Neural cell (in vitro differentiated cells): ENCODE results near the gene ADGRG6. TPM values are rescaled to one million over a fixed set of nuclear protein-coding genes. Genes with fewer than 3 reads are reported as not detected.
"Not testable (repeated sequence)": the region's sequence is repeated elsewhere in the genome, so short reads cannot be mapped to it uniquely, and the experiment has no call there.

Experiments used
- H2AFZ ChIP-seq: fragments of 200-600, 300-800 bp; sonication (generic), shearing (Covaris generic); 2 replicates; pipeline ENCODE4 v1.6.0; 2014; ENCODE audit warnings: low read depth, mild to moderate bottlenecking, antibody characterized with exemption, low read length, moderate library complexity
- H3F3A ChIP-seq: fragments of 200-600 bp; shearing (Covaris generic); 2 replicates; pipeline ENCODE4 v1.6.1; 2016; ENCODE audit warnings: mild to moderate bottlenecking, moderate library complexity, mixed read lengths, antibody characterized with exemption, low read length; ENCODE audit not compliant: insufficient read depth, poor library complexity, severe bottlenecking
- H3K27ac ChIP-seq: fragments of 200-600, 300-800 bp; sonication (generic), shearing (Covaris generic); 2 replicates; pipeline ENCODE4 v1.5.1; 2014; ENCODE audit warnings: mild to moderate bottlenecking, low read length, moderate library complexity
- H3K27me3 ChIP-seq: fragments of 300-800, 200-600 bp; sonication (generic), shearing (Covaris generic); 2 replicates; pipeline ENCODE4 v1.6.0; 2014; ENCODE audit warnings: mild to moderate bottlenecking, low read depth, low read length, moderate library complexity; ENCODE audit not compliant: insufficient read depth
- H3K36me3 ChIP-seq: fragments of 300-800, 200-600 bp; sonication (generic), shearing (Covaris generic); 2 replicates; pipeline ENCODE4 v1.5.1; 2014; ENCODE audit warnings: mild to moderate bottlenecking, antibody characterized with exemption, low read length, moderate library complexity; ENCODE audit not compliant: insufficient read depth
- H3K4me2 ChIP-seq: fragments of 300-800, 200-600 bp; sonication (generic), shearing (Covaris generic); 2 replicates; pipeline ENCODE4 v1.6.0; 2014; ENCODE audit warnings: mild to moderate bottlenecking, low read length
- H3K4me3 ChIP-seq: fragments of 300-800, 200-600 bp; sonication (generic), shearing (Covaris generic); 2 replicates; pipeline ENCODE4 v1.5.1; 2014; ENCODE audit warnings: mild to moderate bottlenecking, low read length, moderate library complexity
- H3K79me2 ChIP-seq: fragments of 200-600 bp; shearing (Covaris generic); replicated peaks from 2 replicates; pipeline ENCODE4 v1.6.0; 2014; ENCODE audit warnings: mild to moderate bottlenecking, low read length, moderate library complexity; ENCODE audit not compliant: insufficient read depth
- H3K9ac ChIP-seq: fragments of 300-800, 200-600 bp; sonication (generic), shearing (Covaris generic); 2 replicates; pipeline ENCODE4 v1.6.1; 2016; ENCODE audit warnings: mild to moderate bottlenecking, low read length, mixed read lengths
- H3K9me2 ChIP-seq: fragments of 200-600 bp; shearing (Covaris generic); 2 replicates; pipeline ENCODE4 v1.6.1; 2016; ENCODE audit warnings: mild to moderate bottlenecking, low read length, mixed read lengths; ENCODE audit not compliant: insufficient read depth
- H3K9me3 ChIP-seq: fragments of 200-600, 300-800 bp; sonication (generic), shearing (Covaris generic); 2 replicates; pipeline ENCODE4 v1.6.1; 2016; ENCODE audit warnings: mild to moderate bottlenecking, mixed run types, low read length, moderate library complexity, mixed read lengths
- H4K20me1 ChIP-seq: fragments of 200-600 bp; shearing (Covaris generic); 2 replicates; pipeline ENCODE4 v1.6.1; 2016; ENCODE audit warnings: mild to moderate bottlenecking, mixed run types; ENCODE audit not compliant: insufficient read depth
- EP300 ChIP-seq: fragments of 450-650 bp; conservative IDR thresholded peaks from 2 replicates; pipeline ENCODE4 v1.6.1; 2014; ENCODE audit warnings: antibody characterized with exemption, mild to moderate bottlenecking, moderate library complexity; ENCODE audit not compliant: poor library complexity, severe bottlenecking
- EZH2 ChIP-seq: fragments of 200-600, 300-800 bp; shearing (Covaris generic), sonication (generic); IDR thresholded peaks from 2 replicates; pipeline ENCODE4 v1.6.1; 2014; ENCODE audit warnings: antibody characterized with exemption, low read length, borderline replicate concordance, mild to moderate bottlenecking; ENCODE audit not compliant: insufficient read depth, poor library complexity, severe bottlenecking
- MXI1 ChIP-seq: fragments of 450-650 bp; conservative IDR thresholded peaks from 2 replicates; pipeline ENCODE4 v1.6.1; 2014; ENCODE audit warnings: antibody characterized with exemption, mild to moderate bottlenecking; ENCODE audit not compliant: poor library complexity, severe bottlenecking
- POLR2AphosphoS5 ChIP-seq: IDR thresholded peaks from 2 replicates; pipeline ENCODE4 v1.6.1; 2012
- RAD21 ChIP-seq: fragments of 450-650 bp; conservative IDR thresholded peaks from 2 replicates; pipeline ENCODE4 v1.6.1; 2014; ENCODE audit warnings: antibody characterized with exemption, mild to moderate bottlenecking, moderate library complexity
- SMC3 ChIP-seq: fragments of 450-650 bp; conservative IDR thresholded peaks from 2 replicates; pipeline ENCODE4 v1.6.1; 2014; ENCODE audit warnings: antibody characterized with exemption, mild to moderate bottlenecking, moderate library complexity; ENCODE audit not compliant: poor library complexity
- TAF1 ChIP-seq: IDR thresholded peaks from 2 replicates; pipeline ENCODE4 v1.6.1; 2012; ENCODE audit warnings: low read depth
- polyA plus RNA-seq: library from polyadenylated mRNA; depleted of rRNA; stranded (reverse); fragments of >200 nt; gene quantifications from 2 replicates; pipeline ENCODE4 v1.2.3, GENCODE V29; 2014
- TF ChIP-seq, protein P1 (sequence below): IDR thresholded peaks from 2 replicates; pipeline ENCODE4 v1.6.1; 2012; ENCODE audit warnings: borderline replicate concordance
- TF ChIP-seq, protein P2 (sequence below): fragments of 450-650 bp; IDR thresholded peaks from 2 replicates; pipeline ENCODE4 v1.5.1; 2014; ENCODE audit warnings: antibody characterized with exemption, mild to moderate bottlenecking, moderate library complexity; ENCODE audit not compliant: poor library complexity, severe bottlenecking

Gene ADGRG6
- polyA plus RNA-seq, 1 donor from 2014 or later, result 0.37 TPM

- no peaks in the 10 kb centered on the region for H3K9me3 ChIP-seq
- H3K9ac ChIP-seq, result no peak overlapping the region
- no peak for TF ChIP-seq EP300
- no peak overlapping the region for H2AFZ ChIP-seq
- no peak overlapping the region for H3K27ac ChIP-seq
- H3K79me2 ChIP-seq, result no peaks in the 10 kb centered on the region
- no peak overlapping the region for H3K4me2 ChIP-seq
- H3F3A ChIP-seq, result no peaks in the 10 kb centered on the region
- H4K20me1 ChIP-seq, result no peaks in the 10 kb centered on the region
- H3K36me3 ChIP-seq, result no peaks in the 10 kb centered on the region
- no peaks in the 10 kb centered on the region for H3K27me3 ChIP-seq
- no peaks in the 10 kb centered on the region for H3K9me2 ChIP-seq
- H3K4me3 ChIP-seq, result no peak overlapping the region
Measured at GRCh38 chr6:142279350-142280180, 22.2 kb upstream of the ADGRG6 start.

DNA sequence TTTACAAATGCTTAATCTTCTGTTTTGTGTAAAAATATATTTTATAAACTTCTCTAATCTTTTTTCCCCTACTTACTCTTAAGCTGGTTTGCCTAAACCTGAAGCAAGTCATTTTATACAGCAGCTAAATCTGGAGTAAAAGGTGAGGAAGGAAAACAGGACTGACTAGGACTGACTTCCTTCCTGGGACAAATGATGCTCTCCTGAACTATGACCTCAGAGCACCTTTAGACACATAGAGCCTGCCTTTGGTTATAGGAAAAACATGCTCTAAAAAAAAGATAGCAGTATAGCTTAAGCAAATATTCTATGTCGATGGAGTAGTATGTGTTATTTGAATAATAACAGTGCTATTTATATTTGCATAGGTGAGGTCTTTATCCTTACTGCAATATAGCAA, 21.5 kb upstream of the ADGRG6 start:
- no peaks in the 10 kb centered on the region for H4K20me1 ChIP-seq
- H3K27ac ChIP-seq, result no peak overlapping the region
- H3K27me3 ChIP-seq, result no peaks in the 10 kb centered on the region
- TF ChIP-seq EZH2 (no peak), MXI1 (no peak), RAD21 (no peak)
- no peaks in the 10 kb centered on the region for H3K36me3 ChIP-seq
- H3K9me3 ChIP-seq, result no peaks in the 10 kb centered on the region
- no peaks in the 10 kb centered on the region for H3K9me2 ChIP-seq
- H2AFZ ChIP-seq, result no peak overlapping the region
- H3K4me2 ChIP-seq, result no peak overlapping the region
- H3K79me2 ChIP-seq, result no peaks in the 10 kb centered on the region
- H3F3A ChIP-seq, result no peaks in the 10 kb centered on the region
- no peak overlapping the region for H3K9ac ChIP-seq
- no peak overlapping the region for H3K4me3 ChIP-seq

DNA sequence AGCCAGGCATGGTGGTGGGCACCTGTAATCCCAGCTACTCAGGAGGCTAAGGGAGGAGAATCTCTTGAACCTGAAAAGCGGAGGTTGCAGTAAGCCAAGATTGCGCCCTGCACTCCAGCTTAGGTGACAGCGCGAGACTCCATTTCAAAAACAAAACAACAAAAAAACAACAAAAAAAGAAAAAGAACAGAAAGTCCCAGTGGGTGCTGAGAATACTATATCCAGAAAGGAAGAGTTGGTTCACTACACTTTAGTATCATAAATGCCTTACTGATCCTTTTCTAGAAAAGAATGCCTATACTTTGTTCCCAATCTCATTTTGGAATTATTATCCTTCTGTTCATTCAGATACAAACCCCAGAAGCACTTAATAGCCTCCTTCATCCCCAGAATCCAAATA, 20.9 kb upstream of the ADGRG6 start:
- no peak overlapping the region for H3K9ac ChIP-seq
- H3K27me3 ChIP-seq, result no peaks in the 10 kb centered on the region
- H3K27ac ChIP-seq, result no peak overlapping the region
- H3K9me3 ChIP-seq, result no peaks in the 10 kb centered on the region
- no peaks in the 10 kb centered on the region for H3K79me2 ChIP-seq
- no peak overlapping the region for H3K4me3 ChIP-seq
- H3K9me2 ChIP-seq, result no peaks in the 10 kb centered on the region
- no peak overlapping the region for H3K4me2 ChIP-seq
- TF ChIP-seq SMC3, result no peak
- no peak for TF ChIP-seq EP300
- TF ChIP-seq POLR2AphosphoS5, result no peak
- TF ChIP-seq, protein P1, sequence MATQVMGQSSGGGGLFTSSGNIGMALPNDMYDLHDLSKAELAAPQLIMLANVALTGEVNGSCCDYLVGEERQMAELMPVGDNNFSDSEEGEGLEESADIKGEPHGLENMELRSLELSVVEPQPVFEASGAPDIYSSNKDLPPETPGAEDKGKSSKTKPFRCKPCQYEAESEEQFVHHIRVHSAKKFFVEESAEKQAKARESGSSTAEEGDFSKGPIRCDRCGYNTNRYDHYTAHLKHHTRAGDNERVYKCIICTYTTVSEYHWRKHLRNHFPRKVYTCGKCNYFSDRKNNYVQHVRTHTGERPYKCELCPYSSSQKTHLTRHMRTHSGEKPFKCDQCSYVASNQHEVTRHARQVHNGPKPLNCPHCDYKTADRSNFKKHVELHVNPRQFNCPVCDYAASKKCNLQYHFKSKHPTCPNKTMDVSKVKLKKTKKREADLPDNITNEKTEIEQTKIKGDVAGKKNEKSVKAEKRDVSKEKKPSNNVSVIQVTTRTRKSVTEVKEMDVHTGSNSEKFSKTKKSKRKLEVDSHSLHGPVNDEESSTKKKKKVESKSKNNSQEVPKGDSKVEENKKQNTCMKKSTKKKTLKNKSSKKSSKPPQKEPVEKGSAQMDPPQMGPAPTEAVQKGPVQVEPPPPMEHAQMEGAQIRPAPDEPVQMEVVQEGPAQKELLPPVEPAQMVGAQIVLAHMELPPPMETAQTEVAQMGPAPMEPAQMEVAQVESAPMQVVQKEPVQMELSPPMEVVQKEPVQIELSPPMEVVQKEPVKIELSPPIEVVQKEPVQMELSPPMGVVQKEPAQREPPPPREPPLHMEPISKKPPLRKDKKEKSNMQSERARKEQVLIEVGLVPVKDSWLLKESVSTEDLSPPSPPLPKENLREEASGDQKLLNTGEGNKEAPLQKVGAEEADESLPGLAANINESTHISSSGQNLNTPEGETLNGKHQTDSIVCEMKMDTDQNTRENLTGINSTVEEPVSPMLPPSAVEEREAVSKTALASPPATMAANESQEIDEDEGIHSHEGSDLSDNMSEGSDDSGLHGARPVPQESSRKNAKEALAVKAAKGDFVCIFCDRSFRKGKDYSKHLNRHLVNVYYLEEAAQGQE, result no peak
- TF ChIP-seq RAD21, result no peak
- no peak for TF ChIP-seq MXI1
- no peak for TF ChIP-seq EZH2
- TF ChIP-seq, protein P2, sequence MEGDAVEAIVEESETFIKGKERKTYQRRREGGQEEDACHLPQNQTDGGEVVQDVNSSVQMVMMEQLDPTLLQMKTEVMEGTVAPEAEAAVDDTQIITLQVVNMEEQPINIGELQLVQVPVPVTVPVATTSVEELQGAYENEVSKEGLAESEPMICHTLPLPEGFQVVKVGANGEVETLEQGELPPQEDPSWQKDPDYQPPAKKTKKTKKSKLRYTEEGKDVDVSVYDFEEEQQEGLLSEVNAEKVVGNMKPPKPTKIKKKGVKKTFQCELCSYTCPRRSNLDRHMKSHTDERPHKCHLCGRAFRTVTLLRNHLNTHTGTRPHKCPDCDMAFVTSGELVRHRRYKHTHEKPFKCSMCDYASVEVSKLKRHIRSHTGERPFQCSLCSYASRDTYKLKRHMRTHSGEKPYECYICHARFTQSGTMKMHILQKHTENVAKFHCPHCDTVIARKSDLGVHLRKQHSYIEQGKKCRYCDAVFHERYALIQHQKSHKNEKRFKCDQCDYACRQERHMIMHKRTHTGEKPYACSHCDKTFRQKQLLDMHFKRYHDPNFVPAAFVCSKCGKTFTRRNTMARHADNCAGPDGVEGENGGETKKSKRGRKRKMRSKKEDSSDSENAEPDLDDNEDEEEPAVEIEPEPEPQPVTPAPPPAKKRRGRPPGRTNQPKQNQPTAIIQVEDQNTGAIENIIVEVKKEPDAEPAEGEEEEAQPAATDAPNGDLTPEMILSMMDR, result no peak
- TF ChIP-seq TAF1, result no peak
- no peaks in the 10 kb centered on the region for H3F3A ChIP-seq
- no peaks in the 10 kb centered on the region for H3K36me3 ChIP-seq
- no peaks in the 10 kb centered on the region for H4K20me1 ChIP-seq
- no peak overlapping the region for H2AFZ ChIP-seq

DNA sequence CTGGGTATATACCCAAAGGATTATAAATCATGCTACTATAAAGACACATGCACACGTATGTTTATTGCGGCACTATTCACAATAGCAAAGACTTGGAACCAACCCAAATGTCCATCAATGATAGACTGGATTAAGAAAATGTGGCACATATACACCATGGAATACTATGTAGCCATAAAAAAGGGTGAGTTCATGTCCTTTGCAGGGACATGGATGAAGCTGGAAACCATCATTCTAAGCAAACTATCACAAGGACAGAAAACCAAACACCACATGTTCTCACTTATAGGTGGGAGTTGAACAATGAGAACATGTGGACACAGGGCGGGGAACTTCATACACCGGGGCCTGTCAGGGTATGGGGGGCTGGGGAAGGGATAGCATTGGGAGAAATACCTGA, 18.7 kb upstream of the ADGRG6 start:
- not testable (repeated sequence) for H3K9me2 ChIP-seq, H3K27me3 ChIP-seq, H2AFZ ChIP-seq, H3K79me2 ChIP-seq, H3K9ac ChIP-seq, H3K36me3 ChIP-seq, H4K20me1 ChIP-seq, H3K4me3 ChIP-seq, H3K27ac ChIP-seq, H3F3A ChIP-seq, H3K4me2 ChIP-seq, H3K9me3 ChIP-seq
